Measurements from ENCODE around the gene SMIM35. TPM values are rescaled to one million over a fixed set of nuclear protein-coding genes. Genes with fewer than 3 reads are reported as not detected.
A peak's percentile ranks its signal among the peaks of the same experiment; 100 is the strongest.

SMIM35 gene
- total and polyA plus RNA-seq, 2 of the 4 experiments (the other 2 are of a cell fraction), result not detected

GRCh38 chr11:117992620-117993019, 94.1 kb downstream of the SMIM35 start:
- Histone ChIP-seq H3K4me3 (ENCODE audit: insufficient read depth, low read depth, low read length) (no peak overlapping the region), H3K4me1 (ENCODE audit: control insufficient read depth, insufficient read depth, low read length) (no peaks in the 10 kb centered on the region), H3K4me2 (ENCODE audit: low read depth, low read length) (no peak overlapping the region), H3K79me1 (ENCODE audit: low read depth in 1 of 2, low read length in 2 of 2) (no peaks in the 10 kb centered on the region), H3K18ac (ENCODE audit: low read depth, low read length) (no peak overlapping the region), H2AK5ac (ENCODE audit: low read depth, low read length) (no peak overlapping the region), H3K9ac (ENCODE audit: low read depth, low read length) (no peak overlapping the region), H3K9me3 (ENCODE audit: control insufficient read depth, insufficient read depth, low read length) (no peaks in the 10 kb centered on the region), H3K14ac (replicated peaks; ENCODE audit: low read depth, low read length) (no peak overlapping the region), H3K27me3 (ENCODE audit: control insufficient read depth, insufficient read depth, low read length) (peaks cover 4% of the 10 kb centered on the region; the same call in 1 of the 2 replicates), H2AFZ (replicated peaks; ENCODE audit: low read length, poor library complexity) (no peak overlapping the region), H2BK120ac (ENCODE audit: low read depth, low read length) (no peak overlapping the region), H3K27ac (ENCODE audit: insufficient read depth, low read length) (no peak overlapping the region), H4K20me1 (ENCODE audit: insufficient read depth, low read length) (no peaks in the 10 kb centered on the region), H3K23ac (ENCODE audit: low read depth, low read length) (no peak overlapping the region), H4K8ac (ENCODE audit: low read depth in 2 of 2, low read length in 2 of 2) (no peak overlapping the region), H2AK9ac (replicated peaks; ENCODE audit: low read depth, low read length, poor library complexity) (no peak overlapping the region), H3K9me1 (ENCODE audit: insufficient read depth, low read length) (no peaks in the 10 kb centered on the region), H3K56ac (ENCODE audit: extremely low read depth, insufficient read depth, low read length) (no peak overlapping the region), H3K36me3 (ENCODE audit: control insufficient read depth, insufficient read depth, low read length) (no peaks in the 10 kb centered on the region), H4K5ac (ENCODE audit: low read depth, low read length) (no peak overlapping the region), H2BK20ac (ENCODE audit: low read depth, low read length) (no peak overlapping the region), H2BK5ac (ENCODE audit: low read depth, low read length, poor library complexity, severe bottlenecking) (no peak overlapping the region), H3K4ac (ENCODE audit: low read depth, low read length) (no peak overlapping the region), H2BK15ac (ENCODE audit: low read depth, low read length) (no peak overlapping the region), H4K91ac (ENCODE audit: insufficient read depth, low read depth, low read length) (no peak overlapping the region)
- ATAC-seq (ENCODE audit: low read depth), result no peak
- no peak for DNase-seq
- POLR2A ChIA-PET (ENCODE audit: unreplicated experiment), result no interaction called here
- intact Hi-C loops (cut with micrococcal nuclease) (no loop called here), dilution Hi-C loops (cut with HindIII; ENCODE audit: low sequenced_read_pairs, unreplicated experiment) (no loop called here), in situ Hi-C loops (cut with MboI; ENCODE audit: low sequenced_read_pairs) (no loop called here)
- TF ChIP-seq, protein P1, sequence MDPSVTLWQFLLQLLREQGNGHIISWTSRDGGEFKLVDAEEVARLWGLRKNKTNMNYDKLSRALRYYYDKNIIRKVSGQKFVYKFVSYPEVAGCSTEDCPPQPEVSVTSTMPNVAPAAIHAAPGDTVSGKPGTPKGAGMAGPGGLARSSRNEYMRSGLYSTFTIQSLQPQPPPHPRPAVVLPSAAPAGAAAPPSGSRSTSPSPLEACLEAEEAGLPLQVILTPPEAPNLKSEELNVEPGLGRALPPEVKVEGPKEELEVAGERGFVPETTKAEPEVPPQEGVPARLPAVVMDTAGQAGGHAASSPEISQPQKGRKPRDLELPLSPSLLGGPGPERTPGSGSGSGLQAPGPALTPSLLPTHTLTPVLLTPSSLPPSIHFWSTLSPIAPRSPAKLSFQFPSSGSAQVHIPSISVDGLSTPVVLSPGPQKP (IDR thresholded peaks at IDR 0.05; ENCODE audit: borderline replicate concordance, low read depth, low read length), result no peak
- peak; percentile 57 for TF ChIP-seq CEBPB (IDR thresholded peaks at IDR 0.05; ENCODE audit: low read depth, low read length)
- no TSS peak for BruUV-seq (replicated peaks)
- CTCF ChIA-PET, result no interaction called here
- 100% methylated on average over 1 of the region's 2 CpGs; no CpG with 5 or more reads in 1 of the 2 experiments for WGBS, 2 experiments (ENCODE audit: extremely low coverage in 2 of 2, insufficient read length in 1 of 2)
